GM19023 (cell line): ENCODE data around the gene NSA2.

Experiments
- ATAC-seq: cut with Tn5 transposase; IDR thresholded peaks from one replicate; pipeline ENCODE4 v1.9.1; 2021; ENCODE audit warnings: mild to moderate bottlenecking, moderate library complexity; ENCODE audit not compliant: unreplicated experiment

Gene NSA2

DNA sequence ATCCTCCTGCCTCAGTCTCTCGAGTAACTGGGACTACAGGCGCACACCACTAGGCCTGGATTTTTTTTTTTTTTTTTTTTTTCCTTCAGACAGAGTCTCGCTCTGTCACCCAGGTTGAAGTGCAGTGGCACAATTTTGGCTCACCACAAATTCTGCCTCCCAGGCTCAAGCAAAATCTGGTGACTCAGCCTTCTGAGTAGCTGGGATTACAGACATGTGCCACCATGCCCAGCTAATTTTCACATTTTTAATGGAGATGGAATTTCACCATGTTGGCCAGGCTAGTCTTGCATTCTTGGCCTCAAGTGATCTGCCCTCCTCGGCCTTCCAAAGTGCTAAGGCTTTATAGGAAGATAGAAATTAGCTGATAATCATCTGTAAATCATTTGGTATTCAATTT, 43.9 kb downstream of the NSA2 start:
- no peak for ATAC-seq

DNA sequence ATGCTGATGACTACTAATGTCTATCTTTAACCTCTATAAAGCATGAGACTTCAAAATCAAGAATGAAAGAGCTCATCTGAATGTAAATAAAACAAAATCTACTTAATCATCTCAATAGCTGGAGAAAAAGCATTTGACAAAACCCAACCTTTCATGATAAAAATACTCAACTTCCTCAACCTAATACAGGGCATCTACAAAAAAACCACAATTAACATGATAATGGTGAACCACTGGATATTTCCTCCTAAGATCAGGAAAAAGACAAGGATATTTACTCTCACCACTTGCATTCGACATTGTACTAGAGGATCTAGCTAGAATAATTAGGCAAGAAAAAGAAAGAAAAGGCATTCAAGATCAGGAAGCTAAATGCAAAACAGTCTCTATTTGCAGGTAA, 49.8 kb downstream of the NSA2 start:
- ATAC-seq = no peak

DNA sequence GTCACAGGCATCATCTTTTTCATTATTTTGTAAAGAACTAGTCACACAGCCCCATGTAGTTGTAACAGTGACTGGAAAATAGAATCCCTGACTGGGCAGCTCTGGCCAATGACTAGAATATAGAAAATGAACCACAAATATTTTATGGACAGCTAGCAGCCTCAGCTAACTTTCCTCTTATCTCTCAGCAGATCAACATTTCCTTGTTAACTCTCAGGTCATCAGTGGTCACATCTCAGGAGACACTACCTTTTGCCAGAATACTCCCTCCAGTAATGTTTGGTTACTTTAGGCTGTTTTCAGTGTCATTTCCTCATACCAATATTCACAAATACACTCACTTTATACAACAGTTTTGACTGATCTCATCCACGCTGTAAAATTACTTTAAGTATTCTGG, 55.2 kb downstream of the NSA2 start:
- ATAC-seq = no peak

DNA sequence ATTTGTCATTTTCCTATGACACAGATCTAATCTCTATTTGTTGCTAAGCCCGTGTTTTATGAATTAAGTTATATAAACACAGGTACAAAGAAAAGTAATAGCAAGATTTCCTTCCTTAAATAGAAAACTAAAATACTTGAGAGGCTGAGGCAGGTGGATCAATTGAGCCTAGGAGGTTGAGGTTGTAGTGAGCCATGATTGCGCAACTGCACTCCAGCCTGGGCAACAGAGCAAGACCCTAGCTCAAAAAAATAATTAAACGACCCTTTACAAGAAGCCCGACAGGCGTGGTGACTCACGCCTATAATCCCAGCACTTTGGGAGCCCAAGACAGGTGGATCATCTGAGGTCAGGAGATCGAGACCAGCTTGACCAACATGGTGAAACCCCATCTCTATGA, 62.4 kb downstream of the NSA2 start:
- ATAC-seq = no peak
